Fibroblast of the conjunctiva (primary cell): ENCODE measurements around the gene MTA3.

Experiments used
- DNase-seq: peaks from one replicate; pipeline ENCODE4 v3.0.0-alpha.2; 2010; ENCODE audit warnings: low read depth

MTA3 gene

GRCh38 chr2:42762823-42763804, 194.7 kb downstream of the MTA3 start:
- no peak for DNase-seq

- no peak for DNase-seq
These were observed 195.7 kb downstream of the MTA3 start, which contains the start of gene OXER1 for GRCh38 chr2:42764096-42764495. Gene OXER1 (minus strand): TSS chr2:42764135. CDS start chr2:42764062, 73 bp downstream.

DNA sequence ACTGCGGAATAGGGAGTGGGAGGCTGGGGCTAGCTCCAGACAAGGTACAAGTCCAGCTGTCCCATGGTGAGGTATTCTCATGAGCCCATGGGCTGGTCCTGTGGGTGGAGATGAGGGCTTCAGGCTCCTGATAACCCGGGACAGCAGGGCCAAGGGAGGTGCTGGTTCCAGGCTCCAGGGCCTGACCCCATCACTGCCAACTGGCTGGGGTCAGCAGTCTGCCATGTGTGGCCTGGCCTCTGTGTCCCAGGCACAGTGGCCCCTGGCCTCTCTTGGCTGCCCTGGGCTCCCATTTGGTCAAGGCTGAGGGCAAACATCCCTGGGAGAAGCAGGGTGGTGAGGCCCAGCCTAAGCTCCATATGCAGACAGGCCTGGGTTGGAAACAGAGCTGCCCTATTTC, 196.5 kb downstream of the MTA3 start:
- no peak for DNase-seq

GRCh38 chr2:42765686-42766085, 197.3 kb downstream of the MTA3 start:
- DNase-seq, result no peak

- DNase-seq, result no peak
These were observed 198.9 kb downstream of the MTA3 start for GRCh38 chr2:42767080-42767898.

- DNase-seq, result no peak
These were observed 199.7 kb downstream of the MTA3 start for GRCh38 chr2:42767899-42768705.

GRCh38 chr2:42768706-42769256, 200.3 kb downstream of the MTA3 start:
- no peak for DNase-seq

- no peak for DNase-seq
These were observed 201.3 kb downstream of the MTA3 start for GRCh38 chr2:42769583-42770287.

DNA sequence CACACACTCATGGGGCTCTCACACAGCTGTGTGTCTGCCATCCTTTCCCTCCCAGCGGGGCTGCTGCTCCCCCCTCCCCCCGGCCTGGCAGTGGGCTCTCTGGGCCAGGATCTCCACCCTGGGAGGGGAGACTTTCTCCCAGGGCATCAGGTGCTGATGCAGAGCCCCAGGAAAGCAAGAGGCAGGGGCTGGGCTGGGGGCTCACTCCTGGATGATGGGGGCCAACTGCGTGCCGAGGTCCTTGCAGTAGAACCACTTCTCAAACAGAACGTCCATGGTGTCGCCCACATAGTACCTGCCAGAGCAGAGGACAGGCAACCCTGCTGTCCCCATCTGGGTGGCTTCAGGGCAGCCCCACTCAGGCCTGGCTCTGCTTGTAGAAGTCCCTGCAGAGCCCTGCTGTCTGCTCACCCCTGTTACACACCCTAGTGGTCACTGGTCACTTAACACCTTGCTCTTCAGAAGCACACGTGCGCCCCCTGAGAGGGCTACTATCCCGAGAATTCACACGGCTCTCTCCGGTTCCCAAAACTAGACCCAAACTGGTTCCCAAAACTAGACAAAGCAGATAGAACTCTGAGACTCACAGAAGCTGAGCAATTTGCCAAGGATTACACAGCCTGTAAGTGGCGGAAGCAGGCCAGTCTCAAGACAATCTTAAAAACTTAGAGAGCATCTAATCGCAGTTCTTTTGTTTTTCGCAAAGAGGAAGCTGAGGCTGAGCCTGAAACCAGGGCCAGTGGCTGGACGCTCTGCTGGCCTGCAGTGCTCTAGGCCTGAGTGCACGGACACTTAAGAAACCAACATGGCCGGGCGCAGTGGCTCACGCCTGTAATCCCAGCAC, 202.1 kb downstream of the MTA3 start:
- DNase-seq, result no peak

- DNase-seq, result no peak
These were observed 203.2 kb downstream of the MTA3 start for GRCh38 chr2:42771546-42772153.

DNA sequence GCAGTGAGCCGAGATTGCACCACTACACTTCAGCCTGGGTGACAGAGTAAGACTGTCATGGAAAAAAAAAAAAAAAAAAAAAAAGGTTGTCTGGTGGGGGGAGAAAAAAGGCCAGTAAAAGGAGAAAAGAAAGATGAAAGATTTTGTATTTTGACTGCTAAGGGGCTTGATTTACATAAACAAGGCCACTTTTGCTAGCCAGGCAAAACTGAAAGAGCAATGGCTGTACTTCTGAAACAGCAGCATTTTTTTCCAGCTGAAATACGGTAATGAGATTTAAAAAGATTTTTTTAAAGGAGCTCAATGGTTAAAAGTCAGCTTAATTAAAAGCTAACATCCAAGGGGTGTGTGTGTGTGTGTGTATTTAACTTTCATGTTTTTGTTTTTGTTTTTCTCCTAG, 206.8 kb downstream of the MTA3 start:
- no peak for DNase-seq

- DNase-seq, result no peak
These were observed 207.4 kb downstream of the MTA3 start for GRCh38 chr2:42775810-42776209.

DNA sequence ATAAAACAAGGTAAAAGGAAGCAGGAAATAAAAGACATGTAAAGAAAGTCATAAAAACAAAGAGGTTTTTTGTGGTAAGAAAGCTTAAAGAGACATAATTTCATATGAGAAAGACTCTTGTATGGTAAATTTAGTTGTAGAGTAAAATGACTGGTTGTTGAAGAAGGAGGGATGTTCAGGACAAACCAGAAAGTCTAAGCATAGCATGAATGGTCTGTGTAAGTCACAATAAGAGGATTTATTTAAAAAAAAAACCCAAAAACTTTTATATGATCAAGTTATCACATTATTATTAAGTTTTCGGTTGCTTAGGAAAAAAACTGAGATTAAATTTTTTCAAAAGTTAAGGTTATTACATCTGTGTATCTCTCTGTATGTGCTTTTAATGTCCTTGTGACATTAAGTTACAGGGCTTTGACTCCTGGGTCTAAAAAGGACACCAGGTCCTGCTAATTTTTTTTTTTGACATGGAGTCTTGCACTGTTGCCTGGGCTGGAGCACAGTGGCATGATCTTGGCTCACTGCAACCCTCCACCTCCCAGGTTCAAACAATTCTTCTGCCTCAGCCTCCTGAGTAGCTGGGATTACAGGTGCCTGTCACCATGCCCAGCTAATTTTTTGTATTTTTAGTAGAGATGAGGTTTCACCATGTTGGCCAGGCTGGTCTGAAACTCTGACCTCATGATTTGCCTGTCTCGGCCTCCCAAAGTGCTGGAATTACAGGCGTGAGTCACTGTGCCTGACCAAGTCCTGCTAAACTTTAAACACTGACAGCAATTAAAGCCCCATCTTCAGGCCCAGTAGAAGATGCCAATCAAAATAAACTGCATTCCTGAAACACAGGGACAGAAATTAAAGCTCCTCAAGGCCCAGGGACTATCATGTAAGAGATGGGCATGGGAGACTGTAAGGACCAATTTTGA, 209.7 kb downstream of the MTA3 start:
- DNase-seq, result no peak

- no peak for DNase-seq
These were observed 212.7 kb downstream of the MTA3 start for GRCh38 chr2:42781181-42781580.

DNA sequence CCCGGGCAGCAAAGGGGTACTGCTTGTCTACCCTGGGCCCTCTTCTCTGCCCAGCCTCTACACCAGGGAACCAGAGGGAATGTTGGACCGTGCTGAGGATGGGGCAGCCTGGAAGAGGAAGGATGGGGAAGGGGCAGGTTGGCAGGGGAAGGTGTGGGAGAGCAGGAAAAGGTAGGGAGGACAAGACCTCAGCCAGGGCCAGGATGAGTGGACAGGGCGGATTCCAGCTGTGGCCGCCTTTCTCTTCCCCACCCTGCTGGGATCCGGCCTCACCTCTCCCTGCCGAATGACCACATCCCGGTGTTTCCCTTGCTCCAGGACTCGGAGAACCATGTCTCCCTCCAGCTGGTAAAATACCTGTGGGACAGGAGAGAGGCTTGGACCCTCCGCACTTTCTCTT, 215.1 kb downstream of the MTA3 start:
- no peak for DNase-seq

DNA sequence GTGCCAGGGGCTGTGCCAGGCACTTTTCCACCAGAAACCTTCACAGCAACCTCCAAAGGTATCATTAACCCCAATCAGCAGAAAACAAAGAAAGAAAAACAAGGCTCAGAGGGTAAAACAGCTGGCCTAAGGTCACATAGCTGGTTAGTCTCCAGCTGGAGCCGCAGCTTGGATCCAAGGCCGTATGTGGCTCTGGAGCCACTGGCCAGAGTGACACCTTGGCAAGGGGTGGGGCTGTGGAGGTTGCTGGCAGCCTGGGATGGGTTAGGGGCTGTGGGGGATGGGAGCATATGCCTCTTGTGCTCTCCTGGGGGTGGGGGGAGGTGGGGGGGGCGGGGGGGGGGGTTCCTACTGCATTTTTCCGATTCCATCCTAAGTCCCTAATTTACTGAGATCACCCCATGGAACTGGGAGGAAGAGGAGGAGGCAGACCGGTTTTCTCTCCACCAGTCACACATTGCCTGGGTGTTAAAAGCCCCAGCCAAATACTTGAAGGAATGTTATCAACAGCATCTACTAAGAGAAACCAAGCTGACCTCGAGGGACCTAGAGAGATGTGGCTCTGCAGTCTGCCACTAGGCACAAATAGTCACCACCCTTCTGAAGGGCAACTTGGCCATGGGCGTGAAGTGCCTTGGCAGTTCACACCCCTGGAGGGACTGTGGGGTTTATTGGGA, 215.9 kb downstream of the MTA3 start:
- no peak for DNase-seq

DNA sequence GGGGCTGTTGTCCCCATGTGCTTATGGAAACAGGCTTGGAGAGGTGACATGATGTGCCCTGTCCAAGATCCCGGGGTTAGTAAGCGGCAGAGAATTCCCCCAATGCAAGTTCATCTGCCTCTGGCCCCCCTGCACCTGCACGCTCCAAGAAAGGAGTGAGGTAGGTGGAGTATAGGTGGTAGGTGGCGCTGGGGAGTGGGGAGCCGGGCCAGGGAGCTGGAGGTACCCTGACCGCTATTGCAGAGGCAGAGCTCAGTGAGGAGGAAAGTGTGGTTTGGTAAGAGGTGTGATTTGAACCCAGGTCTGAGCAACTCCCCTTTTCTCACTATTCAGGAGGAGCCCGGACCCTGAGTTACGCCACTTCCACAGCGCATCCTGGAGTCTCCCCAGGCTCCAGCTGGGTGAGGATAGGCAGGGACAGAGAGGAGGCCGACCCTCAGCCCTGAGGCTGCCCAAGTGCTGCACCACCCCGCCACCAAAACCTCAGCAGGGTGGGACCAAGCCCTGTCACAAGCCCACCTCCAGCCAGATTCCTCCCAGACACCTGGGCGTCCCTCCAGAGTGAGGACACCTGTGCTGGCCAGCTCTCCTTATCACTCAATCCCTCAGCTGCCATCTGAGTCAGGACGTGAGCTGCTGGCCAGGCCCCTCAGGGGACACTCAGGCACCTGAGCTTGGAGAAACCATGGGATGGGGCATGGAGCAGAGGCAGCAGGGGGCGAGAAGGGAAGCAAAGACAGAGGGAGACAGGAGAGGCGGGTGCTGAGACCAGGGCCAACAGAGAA, 218.3 kb downstream of the MTA3 start:
- DNase-seq, result no peak
